Smooth muscle cell (in vitro differentiated cells): ENCODE results near the gene YBEY. TPM values are rescaled to one million over a fixed set of nuclear protein-coding genes. Genes with fewer than 3 reads are reported as not detected.
A peak's percentile ranks its signal among the peaks of the same experiment; 100 is the strongest.

Experiments
- DNase-seq: peaks from one replicate; lab custom pipeline; 2025; ENCODE audit not compliant: unreplicated experiment; lab: John Stamatoyannopoulos, UW
- H2AFZ ChIP-seq: fragments of 200-600 bp; sonication (generic); 2 replicates; pipeline ENCODE4 v1.6.0; 2016; ENCODE audit warnings: antibody characterized with exemption, low read depth, mild to moderate bottlenecking
- H3F3A ChIP-seq: fragments of 200-600 bp; sonication (generic); 2 replicates; pipeline ENCODE4 v1.6.0; 2017; ENCODE audit warnings: antibody characterized with exemption, low read depth
- H3K27ac ChIP-seq: fragments of 200-600 bp; sonication (generic); 2 replicates; pipeline ENCODE4 v1.5.1; 2016; ENCODE audit warnings: low read depth, mild to moderate bottlenecking
- H3K27me3 ChIP-seq: fragments of 200-600 bp; sonication (generic); 2 replicates; pipeline ENCODE4 v1.6.1; 2016; ENCODE audit warnings: low read depth, mild to moderate bottlenecking
- H3K36me3 ChIP-seq: fragments of 200-600 bp; sonication (generic); 2 replicates; pipeline ENCODE4 v1.5.1; 2016; ENCODE audit warnings: low read depth
- H3K4me1 ChIP-seq: fragments of 200-600 bp; sonication (generic); 2 replicates; pipeline ENCODE4 v1.5.1; 2016; ENCODE audit warnings: low read depth
- H3K4me2 ChIP-seq: fragments of 200-600 bp; sonication (generic); 2 replicates; pipeline ENCODE4 v1.6.0; 2016; ENCODE audit warnings: mild to moderate bottlenecking
- H3K4me3 ChIP-seq: fragments of 200-600 bp; sonication (generic); 2 replicates; pipeline ENCODE4 v1.5.1; 2016; ENCODE audit warnings: mild to moderate bottlenecking
- H3K79me2 ChIP-seq: fragments of 200-600 bp; sonication (generic); 2 replicates; pipeline ENCODE4 v1.6.0; 2016; ENCODE audit warnings: low read depth, mild to moderate bottlenecking
- H3K9ac ChIP-seq: fragments of 200-600 bp; sonication (generic); 2 replicates; pipeline ENCODE4 v1.6.0; 2016; ENCODE audit warnings: low read depth
- H3K9me3 ChIP-seq: fragments of 200-600 bp; sonication (generic); replicated peaks from 2 replicates; pipeline ENCODE4 v1.5.1; 2016; ENCODE audit warnings: low read depth
- H4K20me1 ChIP-seq: fragments of 200-600 bp; sonication (generic); 2 replicates; pipeline ENCODE4 v1.6.0; 2016; ENCODE audit warnings: low read depth
- WGBS: methylation state at CpG from one replicate; pipeline ENCODE4 v1.1.7; 2016; ENCODE audit warnings: low lambda C conversion rate; 5-methylcytosine and 5-hydroxymethylcytosine counted together
- polyA plus RNA-seq: library from polyadenylated mRNA; unstranded; fragments of >200 nt; fragmentation: Nextera tagmentation; extraction: Ambion mirVana; gene quantifications from 2 replicates; pipeline ENCODE4 v1.2.1, GENCODE V29; 2016
- total RNA-seq: library from RNA; depleted of rRNA; stranded (reverse); fragments of >200 nt; gene quantifications from 2 replicates; pipeline ENCODE4 v1.2.3, GENCODE V29; 2014
- TF ChIP-seq, protein P1 (sequence below): fragments of 200-600 bp; sonication (generic); IDR thresholded peaks from 2 replicates; pipeline ENCODE4 v1.5.1; 2017; ENCODE audit warnings: borderline replicate concordance, mild to moderate bottlenecking, antibody characterized with exemption; ENCODE audit not compliant: insufficient read depth, poor library complexity, severe bottlenecking

Gene YBEY
- total and polyA plus RNA-seq, 2 experiments from 2014 or later: 24.1 to 31.1 TPM

DNA sequence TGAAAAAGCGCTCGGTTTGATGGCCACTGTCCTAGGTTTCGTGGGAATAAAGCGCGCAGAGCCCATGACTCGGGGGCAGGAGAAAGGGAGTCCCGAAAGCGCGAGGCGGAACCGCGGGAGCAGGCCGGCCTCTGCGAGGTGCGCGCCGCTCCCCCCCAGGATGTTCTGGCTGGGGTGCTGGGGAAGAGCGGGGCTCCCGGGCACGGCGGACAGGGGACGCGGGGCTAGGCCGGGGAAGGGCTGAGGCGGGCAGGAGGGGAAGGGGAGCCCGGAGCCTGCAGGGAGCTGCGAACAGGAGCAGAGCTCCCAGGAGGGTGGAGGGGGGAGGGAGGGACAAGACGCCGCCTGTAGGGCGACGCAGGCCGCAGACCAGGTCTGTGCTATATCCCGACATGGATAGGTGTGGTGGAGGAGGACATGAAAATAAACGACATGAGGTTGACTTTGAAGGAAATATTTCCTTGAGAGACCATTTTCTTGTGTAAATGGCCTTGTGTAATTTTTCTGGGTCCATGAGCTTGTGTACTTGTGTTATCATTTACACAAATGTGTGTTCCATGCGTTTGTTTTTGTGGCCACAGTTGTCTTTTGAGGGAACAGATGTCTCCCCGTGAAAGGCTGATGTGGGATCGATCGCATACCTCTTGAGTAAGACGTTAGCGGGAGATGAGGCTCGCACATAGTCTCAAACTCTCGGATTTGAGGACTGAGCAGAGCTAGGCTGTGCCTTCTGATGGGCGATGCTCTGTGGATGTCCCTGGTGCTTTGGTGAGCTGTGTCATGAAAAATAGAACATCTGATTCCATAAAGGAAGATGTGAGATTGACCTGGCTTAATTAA lies 39.2 kb downstream of the YBEY start:
- H3K9me3 ChIP-seq: no peaks in the 10 kb centered on the region
- H3K27me3 ChIP-seq: no peaks in the 10 kb centered on the region
- WGBS: 12% methylated on average over 30 of the region's 43 CpGs
- TF ChIP-seq, protein P1, sequence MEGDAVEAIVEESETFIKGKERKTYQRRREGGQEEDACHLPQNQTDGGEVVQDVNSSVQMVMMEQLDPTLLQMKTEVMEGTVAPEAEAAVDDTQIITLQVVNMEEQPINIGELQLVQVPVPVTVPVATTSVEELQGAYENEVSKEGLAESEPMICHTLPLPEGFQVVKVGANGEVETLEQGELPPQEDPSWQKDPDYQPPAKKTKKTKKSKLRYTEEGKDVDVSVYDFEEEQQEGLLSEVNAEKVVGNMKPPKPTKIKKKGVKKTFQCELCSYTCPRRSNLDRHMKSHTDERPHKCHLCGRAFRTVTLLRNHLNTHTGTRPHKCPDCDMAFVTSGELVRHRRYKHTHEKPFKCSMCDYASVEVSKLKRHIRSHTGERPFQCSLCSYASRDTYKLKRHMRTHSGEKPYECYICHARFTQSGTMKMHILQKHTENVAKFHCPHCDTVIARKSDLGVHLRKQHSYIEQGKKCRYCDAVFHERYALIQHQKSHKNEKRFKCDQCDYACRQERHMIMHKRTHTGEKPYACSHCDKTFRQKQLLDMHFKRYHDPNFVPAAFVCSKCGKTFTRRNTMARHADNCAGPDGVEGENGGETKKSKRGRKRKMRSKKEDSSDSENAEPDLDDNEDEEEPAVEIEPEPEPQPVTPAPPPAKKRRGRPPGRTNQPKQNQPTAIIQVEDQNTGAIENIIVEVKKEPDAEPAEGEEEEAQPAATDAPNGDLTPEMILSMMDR: peak; percentile 19
- H3K79me2 ChIP-seq: peaks cover 71% of the 10 kb centered on the region
- H2AFZ ChIP-seq: peak overlapping the region; percentile 78
- peaks cover 22% of the 10 kb centered on the region for H3K4me1 ChIP-seq
- peak overlapping the region; percentile 99 for H3K4me3 ChIP-seq
- peaks cover 15% of the 10 kb centered on the region for H3F3A ChIP-seq
- DNase-seq: no peak
- no peaks in the 10 kb centered on the region for H3K36me3 ChIP-seq
- H3K9ac ChIP-seq: peak overlapping the region; percentile 77
- peak overlapping the region; percentile 99 for H3K4me2 ChIP-seq
- H3K27ac ChIP-seq: peak overlapping the region; percentile 65
- H4K20me1 ChIP-seq: no peaks in the 10 kb centered on the region

GRCh38 chr21:46326110-46326703 lies 40.1 kb downstream of the YBEY start:
- H3K27me3 ChIP-seq: no peaks in the 10 kb centered on the region
- H4K20me1 ChIP-seq: no peaks in the 10 kb centered on the region
- TF ChIP-seq, protein P1: no peak
- H3K79me2 ChIP-seq: peaks cover 65% of the 10 kb centered on the region
- no peaks in the 10 kb centered on the region for H3K9me3 ChIP-seq
- peak overlapping the region; percentile 99 for H3K4me2 ChIP-seq
- H3K9ac ChIP-seq: no peak overlapping the region
- no peaks in the 10 kb centered on the region for H3K36me3 ChIP-seq
- H3K4me3 ChIP-seq: peak overlapping the region; percentile 99
- DNase-seq: no peak
- H3K4me1 ChIP-seq: peaks cover 21% of the 10 kb centered on the region
- H3F3A ChIP-seq: peaks cover 15% of the 10 kb centered on the region
- no peak overlapping the region for H2AFZ ChIP-seq
- H3K27ac ChIP-seq: peak overlapping the region; percentile 65
- 95% methylated on average over 15 of the region's 15 CpGs for WGBS

DNA sequence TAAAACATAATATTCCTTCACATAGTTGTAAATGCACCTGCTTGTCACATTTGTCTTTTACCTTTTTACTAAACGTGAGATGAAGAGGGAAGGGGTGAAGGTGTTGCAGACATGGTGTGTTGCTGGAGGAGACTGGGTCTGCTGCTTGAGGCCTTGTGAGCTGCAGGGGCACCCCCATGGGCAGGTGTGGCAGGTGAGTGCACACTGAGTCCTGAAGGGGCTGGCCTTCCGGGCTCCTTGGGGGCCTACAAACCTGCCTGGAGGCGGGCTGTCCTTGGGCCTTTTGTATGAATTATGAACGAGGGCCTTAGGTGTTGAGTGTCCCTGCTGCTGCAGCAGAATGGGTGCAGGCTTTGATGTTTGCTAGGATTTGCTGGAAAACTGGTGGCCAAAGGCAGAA lies 41.6 kb downstream of the YBEY start:
- no peak for DNase-seq
- H2AFZ ChIP-seq: no peak overlapping the region
- WGBS: 96% methylated on average over 4 of the region's 4 CpGs
- no peaks in the 10 kb centered on the region for H3K9me3 ChIP-seq
- no peak overlapping the region for H3K4me2 ChIP-seq
- H3K9ac ChIP-seq: no peak overlapping the region
- TF ChIP-seq, protein P1: no peak
- H3K79me2 ChIP-seq: peaks cover 56% of the 10 kb centered on the region
- H3K27me3 ChIP-seq: no peaks in the 10 kb centered on the region
- no peak overlapping the region for H3K27ac ChIP-seq
- peaks cover 8% of the 10 kb centered on the region for H3K4me1 ChIP-seq
- H4K20me1 ChIP-seq: no peaks in the 10 kb centered on the region
- peaks cover 15% of the 10 kb centered on the region for H3F3A ChIP-seq
- H3K4me3 ChIP-seq: no peak overlapping the region
- no peaks in the 10 kb centered on the region for H3K36me3 ChIP-seq
